K562 (cell line): ENCODE data around the gene CTIF. TPM values are rescaled to one million over a fixed set of nuclear protein-coding genes. Genes with fewer than 3 reads are reported as not detected.

Source experiments
- BDP1 ChIP-seq: IDR thresholded peaks from 3 replicates; pipeline ENCODE4 v1.6.1; 2011; ENCODE audit not compliant: insufficient read length, insufficient read depth
- BHLHE40 ChIP-seq: IDR thresholded peaks from 2 replicates; pipeline ENCODE4 v1.6.1; 2011; ENCODE audit warnings: low read length, improper control_type of control experiment
- CEBPG ChIP-seq, 3 experiments: fragments of 200-800 bp in 1 of 3; sonication (Bioruptor generic) in 1 of 3; sonication (generic) in 1 of 3; formaldehyde crosslinking in 1 of 3; IDR thresholded peaks in 2 of 3; conservative IDR thresholded peaks in 1 of 3; 2 replicates each; pipeline versions ENCODE4 v1.6.1 to v1.8.0; 2016 to 2022; ENCODE audit warnings: missing compliant biosample characterization in 2 of 3, missing genetic modification characterization in 2 of 3, mild to moderate bottlenecking in 1 of 3, missing genetic modification reagents in 1 of 3
- CTBP1 ChIP-seq: fragments of 450-650 bp; IDR thresholded peaks from 2 replicates; pipeline ENCODE4 v1.6.1; 2016; ENCODE audit warnings: borderline replicate concordance
- E2F1 ChIP-seq: sonication (generic); formaldehyde crosslinking; IDR thresholded peaks from 2 replicates; pipeline ENCODE4 v1.8.1; 2023; ENCODE audit warnings: mild to moderate bottlenecking, missing genetic modification reagents, moderate library complexity
- KDM1A ChIP-seq, 2 experiments: fragments of 450-650 bp; IDR thresholded peaks; 2 replicates each; pipeline ENCODE4 v1.6.1; 2016; ENCODE audit warnings: mild to moderate bottlenecking in 2 of 2
- PBX2 ChIP-seq, 2 experiments: IDR thresholded peaks in 1 of 2; conservative IDR thresholded peaks in 1 of 2; 2 replicates each; pipeline ENCODE4 v1.6.1; 2016; ENCODE audit warnings: low read depth in 2 of 2, mild to moderate bottlenecking in 1 of 2, missing compliant biosample characterization in 1 of 2, missing genetic modification characterization in 1 of 2, moderate library complexity in 1 of 2
- PTRF ChIP-seq: fragments of 450-650 bp; IDR thresholded peaks from 2 replicates; pipeline ENCODE4 v1.6.1; 2016; ENCODE audit warnings: mild to moderate bottlenecking, missing genetic modification characterization, missing compliant biosample characterization
- RREB1 ChIP-seq: fragments of 250-450 bp; sonication (Bioruptor Pico); IDR thresholded peaks from 2 replicates; pipeline ENCODE4 v1.4.0; 2020
- THRAP3 ChIP-seq: fragments of 450-650 bp; IDR thresholded peaks from 2 replicates; pipeline ENCODE4 v1.6.1; 2016; ENCODE audit warnings: mild to moderate bottlenecking, inconsistent platforms, borderline replicate concordance
- VEZF1 ChIP-seq: fragments of 200-800 bp; sonication (Bioruptor generic); IDR thresholded peaks from 2 replicates; pipeline ENCODE4 v1.6.1; 2017; ENCODE audit warnings: missing genetic modification characterization, missing compliant biosample characterization
- ZNF133 ChIP-seq: fragments of 250-450 bp; sonication (Bioruptor Pico); IDR thresholded peaks from 2 replicates; pipeline ENCODE4 v1.4.0; 2020; ENCODE audit warnings: mild to moderate bottlenecking
- ZNF212 ChIP-seq: fragments of 450-650 bp; formaldehyde crosslinking; IDR thresholded peaks from 2 replicates; pipeline ENCODE4 v1.4.0; 2020; ENCODE audit warnings: mild to moderate bottlenecking
- ZNF695 ChIP-seq: fragments of 450-650 bp; formaldehyde crosslinking; IDR thresholded peaks from 2 replicates; pipeline ENCODE4 v1.4.0; 2020; ENCODE audit warnings: mild to moderate bottlenecking, moderate library complexity
- polyA plus RNA-seq, 8 experiments: library from polyadenylated mRNA; depleted of rRNA in 4 of 8; stranded (reverse) in 5 of 8; unstranded in 3 of 8; fragments of >200 nt; fragmentation: Nextera tagmentation in 2 of 8; fragmentation: Illumina TruSeq in 1 of 8; extraction: Ambion mirVana in 2 of 8; extraction: Trizol in 1 of 8; gene quantifications; 2 replicates each; pipeline versions ENCODE4 v1.2.1 to v1.2.3, GENCODE V29; 2011 to 2014; ENCODE audit warnings: inconsistent platforms in 1 of 8, missing spikeins in 1 of 8
- total RNA-seq, 7 experiments: library from RNA; depleted of rRNA in 6 of 7; stranded (reverse); fragments of >200 nt in 6 of 7; fragmentation: Illumina TruSeq in 2 of 7; extraction: Trizol in 2 of 7; gene quantifications; 2 replicates each; pipeline versions ENCODE4 v1.2.1 to v1.2.3, GENCODE V29; 2011 to 2021; ENCODE audit warnings: low replicate concordance in 1 of 7

CTIF gene
- total and polyA plus RNA-seq, 9 of the 15 experiments (the other 6 are each of a cell fraction or from before 2014, with no cell fraction given): 0.17 to 11.5 (median 2.2) TPM

- peak; percentile 66; the same call in 1 of the 2 replicates for TF ChIP-seq ZNF212
- TF ChIP-seq E2F1: no peak
- TF ChIP-seq PBX2 (CRISPR knock-in tag; IDR thresholded peaks at IDR 0.05; ENCODE audit: low read depth): no peak
- no peak for TF ChIP-seq PBX2 (tag; conservative IDR thresholded peaks at IDR 0.05; ENCODE audit: low read depth)
- no peak for TF ChIP-seq RREB1
- no peak for TF ChIP-seq ZNF695 (CRISPR knock-in tag)
- TF ChIP-seq PTRF (tag): no peak
- no peak for TF ChIP-seq THRAP3
- TF ChIP-seq CEBPG (CRISPR knock-in tag; IDR thresholded peaks at IDR 0.05): no peak
- peak in 1 of 2 experiments; percentile 28; a peak in 1 of 4 replicates for TF ChIP-seq CEBPG (tag; conservative IDR thresholded peaks at IDR 0.05 in 1 of 2, IDR thresholded peaks at IDR 0.05 in 1 of 2)
- no peak for TF ChIP-seq BDP1
- TF ChIP-seq BHLHE40: peak; percentile 61; the same call in 1 of the 2 replicates
- TF ChIP-seq ZNF133 (CRISPR knock-in tag): no peak
- peak; percentile 30; the same call in 1 of the 2 replicates for TF ChIP-seq VEZF1 (CRISPR knock-in tag)
- no peak for TF ChIP-seq CTBP1
- peak in 1 of 2 experiments; percentile 41; a peak in 1 of 4 replicates for TF ChIP-seq KDM1A (IDR thresholded peaks at IDR 0.05)
Measured at GRCh38 chr18:48728204-48728833, 189.5 kb downstream of the CTIF start (continued).
